Sigmoid colon (tissue), 7 donors: ENCODE data around the gene NSG2. TPM values are rescaled to one million over a fixed set of nuclear protein-coding genes. Genes with fewer than 3 reads are reported as not detected.

ENCODE experiments used
- DNase-seq: peaks from one replicate; pipeline ENCODE4 v3.0.0-alpha.2; 2019
- H3K27ac ChIP-seq, 4 donors: fragments of 200-600 bp; sonication (generic); one replicate each; pipeline ENCODE4 v1.5.1; 2016 to 2019; ENCODE audit warnings: mild to moderate bottlenecking in 1 of 4
- H3K27me3 ChIP-seq, 3 donors: fragments of 200-600 bp; sonication (generic); one replicate each; pipeline ENCODE4 v1.5.1; 2019; ENCODE audit warnings: mild to moderate bottlenecking in 1 of 3
- H3K36me3 ChIP-seq, 4 donors: fragments of 200-600 bp; sonication (generic); one replicate each; pipeline ENCODE4 v1.5.1; 2016 to 2019
- H3K4me1 ChIP-seq, 4 donors: fragments of 200-600 bp; sonication (generic); one replicate each; pipeline ENCODE4 v1.5.1; 2017 to 2019
- H3K4me3 ChIP-seq, 4 donors: fragments of 200-600 bp; sonication (generic); one replicate each; pipeline ENCODE4 v1.5.1; 2017 to 2019; ENCODE audit warnings: mild to moderate bottlenecking in 2 of 4, moderate library complexity in 1 of 4
- H3K9me3 ChIP-seq, 4 donors: fragments of 200-600 bp in 3 of 4; sonication (generic) in 3 of 4; one replicate each; pipeline versions ENCODE4 v1.5.1 to v1.6.1; 2013 to 2019
- CTCF ChIP-seq, 4 experiments: fragments of 450-650 bp in 3 of 4; fragments of 200-600 bp in 1 of 4; IDR thresholded peaks; one replicate each; pipeline ENCODE4 v1.5.1; 2016 to 2019; ENCODE audit warnings: antibody characterized with exemption in 4 of 4, mild to moderate bottlenecking in 3 of 4, moderate library complexity in 2 of 4
- EP300 ChIP-seq, 4 donors: sonication (generic); formaldehyde crosslinking; IDR thresholded peaks; one replicate each; pipeline ENCODE4 v1.6.1; 2017; ENCODE audit warnings: antibody characterized with exemption in 4 of 4
- POLR2A ChIP-seq, 2 donors: fragments of 450-650 bp; IDR thresholded peaks; one replicate each; pipeline ENCODE4 v1.6.1; 2016; ENCODE audit warnings: antibody characterized with exemption in 2 of 2, mild to moderate bottlenecking in 2 of 2, moderate library complexity in 2 of 2
- POLR2AphosphoS5 ChIP-seq, 4 donors: sonication (generic); formaldehyde crosslinking; IDR thresholded peaks; one replicate each; pipeline ENCODE4 v1.6.1; 2017; ENCODE audit warnings: antibody characterized with exemption in 4 of 4
- WGBS, 2 donors: extraction: QIAGEN DNeasy Blood & Tissue Kit; methylation state at CpG; one replicate each; pipeline ENCODE4 v1.1.7; 2013; 5-methylcytosine and 5-hydroxymethylcytosine counted together
- intact Hi-C: fragments of 100-400 bp; cut with DNase I; formaldehyde crosslinking; loops from one replicate; pipeline ENCODE4 v1.15.1; 2023
- polyA plus RNA-seq, 3 donors: library from polyadenylated mRNA; stranded (reverse); fragments of 200-250 nt; gene quantifications; one replicate each; pipeline ENCODE4 v1.2.3, GENCODE V29; 2013
- total RNA-seq, 4 donors: library from RNA; depleted of rRNA; stranded (reverse); fragments of >200 nt; gene quantifications; one replicate each; pipeline ENCODE4 v1.1.0, GENCODE V29; 2016
- donor health status: healthy with polysubstance abuse.
- donor health status: Bipolar disorder and iron deficiency.
- donor health status: healthy.

Gene NSG2
- total and polyA plus RNA-seq, 7 donors, result 4.7 to 10.0 (median 4.9) TPM; not detected in 2

- Histone ChIP-seq H3K27me3 (peaks cover 0 to 6% (median 0%) of the 10 kb centered on the region in 3 donors), H3K27ac (no peak overlapping the region), H3K4me1 (no peaks in the 10 kb centered on the region), H3K36me3 (no peaks in the 10 kb centered on the region), H3K9me3 (no peaks in the 10 kb centered on the region), H3K4me3 (no peak overlapping the region)
- 90 to 93% methylated on average over 1 of the region's 1 CpG for WGBS, 2 donors
- intact Hi-C loops, result no loop called here
- no peak for DNase-seq
- TF ChIP-seq EP300 (IDR thresholded peaks at IDR 0.05), result no peak
- no peak for TF ChIP-seq POLR2AphosphoS5 (IDR thresholded peaks at IDR 0.05)
- no peak for TF ChIP-seq CTCF (IDR thresholded peaks at IDR 0.05)
- TF ChIP-seq POLR2A (IDR thresholded peaks at IDR 0.05), result no peak
Measured at GRCh38 chr5:174087783-174088182, 42.3 kb downstream of the NSG2 start.

GRCh38 chr5:174090129-174090528 is 44.6 kb downstream of the NSG2 start:
- intact Hi-C loops, result no loop called here
- WGBS, 2 donors, result 65 to 73% methylated on average over 10 of the region's 10 CpGs
- no peak for TF ChIP-seq EP300 (IDR thresholded peaks at IDR 0.05)
- TF ChIP-seq CTCF (IDR thresholded peaks at IDR 0.05), result no peak
- no peak for TF ChIP-seq POLR2A (IDR thresholded peaks at IDR 0.05)
- no peak for TF ChIP-seq POLR2AphosphoS5 (IDR thresholded peaks at IDR 0.05)

GRCh38 chr5:174093123-174093522 is 47.6 kb downstream of the NSG2 start:
- Histone ChIP-seq H3K36me3 (no peaks in the 10 kb centered on the region), H3K27me3 (peaks cover 0 to 6% (median 0%) of the 10 kb centered on the region in 3 donors), H3K9me3 (no peaks in the 10 kb centered on the region), H3K4me3 (no peak overlapping the region), H3K4me1 (no peaks in the 10 kb centered on the region), H3K27ac (no peak overlapping the region)
- no peak for TF ChIP-seq EP300 (IDR thresholded peaks at IDR 0.05)
- TF ChIP-seq CTCF (IDR thresholded peaks at IDR 0.05), result no peak
- no peak for TF ChIP-seq POLR2A (IDR thresholded peaks at IDR 0.05)
- TF ChIP-seq POLR2AphosphoS5 (IDR thresholded peaks at IDR 0.05), result no peak
- 66 to 80% methylated on average over 5 of the region's 5 CpGs for WGBS, 2 donors
- intact Hi-C loops, result no loop called here
- no peak for DNase-seq

More at GRCh38 chr5:174090129-174090528, 44.6 kb downstream of the NSG2 start:
- no peaks in the 10 kb centered on the region for H3K36me3 ChIP-seq
- H3K27me3 ChIP-seq, result peaks cover 0 to 6% (median 0%) of the 10 kb centered on the region in 3 donors
- DNase-seq, result no peak
- H3K4me1 ChIP-seq, result no peaks in the 10 kb centered on the region
- H3K4me3 ChIP-seq, result no peak overlapping the region
- no peaks in the 10 kb centered on the region for H3K9me3 ChIP-seq
- H3K27ac ChIP-seq, result no peak overlapping the region

- H3K9me3 ChIP-seq, result no peaks in the 10 kb centered on the region
- WGBS, 2 donors, result 69 to 70% methylated on average over 10 of the region's 10 CpGs
Measured at GRCh38 chr5:174094857-174095606, 49.5 kb downstream of the NSG2 start.

More at GRCh38 chr5:174094857-174095606, 49.5 kb downstream of the NSG2 start:
- intact Hi-C loops, result no loop called here
- Histone ChIP-seq H3K27me3 (no peaks in the 10 kb centered on the region), H3K27ac (no peak overlapping the region), H3K36me3 (no peaks in the 10 kb centered on the region), H3K4me3 (no peak overlapping the region), H3K4me1 (no peaks in the 10 kb centered on the region)
- TF ChIP-seq CTCF (IDR thresholded peaks at IDR 0.05) (no peak), POLR2AphosphoS5 (IDR thresholded peaks at IDR 0.05) (no peak), EP300 (IDR thresholded peaks at IDR 0.05) (no peak), POLR2A (IDR thresholded peaks at IDR 0.05) (no peak)
- DNase-seq, result no peak
